ENCODE data around the gene MTFR1L.

DNA sequence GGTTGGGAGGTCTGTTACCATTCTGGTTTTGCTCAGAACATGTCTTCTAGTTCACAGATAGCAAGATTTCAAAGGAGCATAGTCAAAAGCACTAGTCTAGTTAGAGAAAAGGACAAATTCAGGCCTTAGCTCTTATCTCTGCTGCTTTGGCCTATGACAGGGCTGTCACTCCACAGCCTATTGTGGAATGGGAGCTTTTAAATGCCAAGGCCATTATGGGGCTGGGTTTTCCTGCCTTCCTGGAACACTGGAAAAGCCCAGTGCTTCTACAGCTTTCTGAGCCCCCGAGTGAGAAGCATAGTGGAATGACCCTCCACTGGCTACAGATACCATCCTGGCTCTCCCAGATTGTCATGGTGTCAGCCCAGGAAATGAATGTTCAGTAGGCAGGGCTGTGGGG lies 9.3 kb downstream of the MTFR1L start:
- TF ChIP-seq NRF1 (conservative IDR thresholded peaks at IDR 0.05 in 1 of 2, IDR thresholded peaks at IDR 0.05 in 1 of 2) (no peak), HNRNPH1 (optimal IDR thresholded peaks at IDR 0.05; ENCODE audit: low read depth, low read length) (no peak), ILK (tag; IDR thresholded peaks at IDR 0.05; ENCODE audit: borderline replicate concordance, low read depth) (no peak), ZNF146 (CRISPR knock-in tag; IDR thresholded peaks at IDR 0.05; ENCODE audit: unreplicated experiment) (no peak), PML (IDR thresholded peaks at IDR 0.05; ENCODE audit: low read length) (no peak)
- TF ChIP-seq, protein P1, sequence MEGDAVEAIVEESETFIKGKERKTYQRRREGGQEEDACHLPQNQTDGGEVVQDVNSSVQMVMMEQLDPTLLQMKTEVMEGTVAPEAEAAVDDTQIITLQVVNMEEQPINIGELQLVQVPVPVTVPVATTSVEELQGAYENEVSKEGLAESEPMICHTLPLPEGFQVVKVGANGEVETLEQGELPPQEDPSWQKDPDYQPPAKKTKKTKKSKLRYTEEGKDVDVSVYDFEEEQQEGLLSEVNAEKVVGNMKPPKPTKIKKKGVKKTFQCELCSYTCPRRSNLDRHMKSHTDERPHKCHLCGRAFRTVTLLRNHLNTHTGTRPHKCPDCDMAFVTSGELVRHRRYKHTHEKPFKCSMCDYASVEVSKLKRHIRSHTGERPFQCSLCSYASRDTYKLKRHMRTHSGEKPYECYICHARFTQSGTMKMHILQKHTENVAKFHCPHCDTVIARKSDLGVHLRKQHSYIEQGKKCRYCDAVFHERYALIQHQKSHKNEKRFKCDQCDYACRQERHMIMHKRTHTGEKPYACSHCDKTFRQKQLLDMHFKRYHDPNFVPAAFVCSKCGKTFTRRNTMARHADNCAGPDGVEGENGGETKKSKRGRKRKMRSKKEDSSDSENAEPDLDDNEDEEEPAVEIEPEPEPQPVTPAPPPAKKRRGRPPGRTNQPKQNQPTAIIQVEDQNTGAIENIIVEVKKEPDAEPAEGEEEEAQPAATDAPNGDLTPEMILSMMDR (IDR thresholded peaks at IDR 0.05 in 2 of 3, conservative IDR thresholded peaks at IDR 0.05 in 1 of 3; ENCODE audit: insufficient read depth in 2 of 3, low read depth in 1 of 3, low read length in 3 of 3): no peak
